Stimulated activated CD8-positive, alpha-beta memory T cell treated with anti-CD3 and anti-CD28 coated beads, Interleukin-4, amount 100 ng/mL, for 24 hours (primary cell): ENCODE measurements around the gene CLDN3.

Experiments used
- DNase-seq: peaks from one replicate; pipeline ENCODE4 v3.0.0-alpha.2; 2020; ENCODE audit warnings: low read depth

The CLDN3 gene

DNA sequence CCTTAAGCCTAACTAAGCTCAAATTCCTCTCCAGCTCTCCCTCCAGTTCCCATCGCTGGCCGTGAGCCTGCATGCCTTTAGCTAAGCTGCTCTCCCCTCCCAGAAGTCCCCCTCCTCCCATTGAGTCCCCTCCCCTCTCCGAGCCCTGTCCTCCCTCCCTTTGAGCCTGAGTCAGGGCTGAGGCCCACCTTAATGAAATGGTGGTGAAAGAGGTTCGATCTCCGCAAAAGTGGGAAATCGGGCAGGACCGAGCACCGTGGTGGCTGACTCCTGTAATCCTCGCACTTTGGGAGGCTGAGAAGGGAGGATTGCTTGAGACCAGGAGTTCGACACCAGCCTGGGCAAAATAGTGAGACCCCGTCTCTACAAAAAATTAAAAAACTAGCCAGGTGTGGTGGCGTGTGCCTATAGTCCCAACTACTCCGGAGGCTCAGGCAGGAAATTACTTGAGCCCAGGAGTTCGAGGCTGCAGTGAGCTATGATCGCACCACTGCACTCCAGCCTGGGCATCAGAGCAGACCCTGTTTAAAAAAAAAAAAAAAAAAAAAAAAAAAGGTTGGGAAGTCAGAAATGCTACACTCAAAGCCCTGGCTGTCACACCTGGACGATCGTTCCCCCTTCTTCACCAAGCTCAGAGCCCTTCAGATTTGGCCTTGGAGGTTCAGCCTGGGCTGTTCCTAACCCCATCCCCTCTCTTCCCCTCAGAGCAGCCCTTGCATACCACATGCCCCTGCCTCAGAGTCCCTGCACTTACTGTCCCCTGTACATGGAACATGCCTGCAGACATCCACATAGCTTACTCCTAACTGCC is 995 bp upstream of the CLDN3 start:
- no peak for DNase-seq

DNA sequence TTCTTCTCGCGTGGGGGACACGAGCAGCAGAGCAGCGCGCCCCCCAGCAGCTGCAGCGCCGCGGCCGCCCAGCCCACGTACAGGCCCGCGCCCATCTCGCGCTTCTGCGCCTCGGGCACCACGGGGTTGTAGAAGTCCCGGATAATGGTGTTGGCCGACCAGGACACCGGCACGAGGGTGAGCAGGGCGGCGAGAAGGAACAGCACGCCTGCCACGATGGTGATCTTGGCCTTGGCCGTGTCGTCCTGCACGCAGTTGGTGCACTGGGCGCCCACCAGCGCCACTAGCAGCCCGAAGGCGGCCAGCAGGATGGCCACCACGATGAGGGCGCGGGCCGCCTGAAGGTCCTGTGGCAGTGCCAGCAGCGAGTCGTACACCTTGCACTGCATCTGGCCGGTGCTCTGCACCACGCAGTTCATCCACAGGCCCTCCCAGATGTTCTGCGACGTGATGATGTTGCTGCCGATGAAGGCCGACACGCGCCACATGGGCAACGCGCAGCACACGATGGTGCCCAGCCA is 529 bp downstream of the CLDN3 start:
- no peak for DNase-seq

DNA sequence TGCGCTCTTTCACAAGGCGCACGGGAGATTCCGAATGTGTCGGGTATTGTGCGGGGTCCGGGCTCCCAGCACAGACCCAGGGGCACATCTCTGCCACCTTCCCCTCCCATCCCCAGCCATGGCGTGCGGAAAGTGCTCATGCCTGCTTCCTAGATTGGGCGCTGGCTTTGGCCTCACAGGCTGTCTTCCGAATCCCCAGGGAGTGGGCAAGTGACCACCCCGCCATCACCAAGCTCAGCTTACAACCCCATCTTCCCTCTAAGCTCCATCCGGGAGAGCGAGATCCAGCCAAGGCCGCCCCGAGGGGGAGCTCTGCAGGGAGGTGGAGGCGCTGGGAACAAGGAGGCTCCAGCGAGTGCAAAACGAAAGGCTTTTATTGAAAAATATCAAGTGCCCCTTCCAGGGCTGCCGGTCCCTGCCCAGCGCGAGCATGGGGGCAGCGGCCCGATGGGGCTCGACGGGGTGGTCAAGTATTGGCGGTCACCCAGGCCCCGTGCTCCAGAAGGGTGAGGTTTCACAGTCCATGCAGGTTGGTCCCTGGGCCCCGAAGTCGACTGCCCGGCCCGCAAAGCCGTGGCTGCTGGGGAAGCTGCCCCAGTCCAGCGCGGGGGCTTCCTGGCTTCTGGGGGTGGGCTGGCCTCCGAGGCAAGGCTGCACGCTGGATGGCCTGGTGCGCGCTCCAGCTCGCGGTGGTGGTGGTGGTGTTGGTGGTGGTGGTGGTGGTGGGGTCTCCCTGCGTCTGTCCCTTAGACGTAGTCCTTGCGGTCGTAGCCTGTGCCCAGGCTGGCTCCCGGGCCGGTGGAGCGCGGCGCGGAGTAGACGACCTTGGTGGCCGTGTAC is 1.2 kb downstream of the CLDN3 start:
- DNase-seq = no peak

DNA sequence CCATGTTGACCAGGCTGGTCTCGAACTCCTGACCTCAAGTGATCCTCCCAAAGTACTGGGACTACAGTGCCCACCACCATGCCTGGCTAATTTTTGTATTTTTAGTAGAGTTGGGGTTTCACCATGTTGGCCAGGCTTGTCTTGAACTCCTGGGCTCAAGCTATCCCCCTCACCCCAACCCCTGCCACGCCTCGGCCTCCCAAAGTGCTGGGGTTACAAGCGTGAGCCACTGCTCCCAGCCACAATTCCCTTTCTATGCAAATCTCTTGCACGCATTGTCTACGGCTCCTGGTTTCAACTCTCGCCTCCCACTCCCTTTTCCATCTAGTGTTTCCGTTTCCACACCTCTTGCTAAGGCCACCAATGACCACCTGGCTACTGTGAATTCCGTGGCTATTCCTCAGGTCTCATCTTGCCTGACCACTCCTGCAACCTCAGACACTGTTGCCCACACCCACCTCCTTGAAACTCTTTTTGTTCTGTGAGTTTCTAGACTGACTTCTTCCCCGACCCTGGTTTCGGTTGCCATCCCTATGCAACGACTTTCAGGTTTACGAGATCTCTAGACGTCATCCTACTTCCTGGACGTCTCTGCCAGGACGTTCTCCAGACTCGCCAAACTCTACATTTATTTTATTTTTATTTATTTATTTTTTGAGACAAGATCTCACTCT is 3.4 kb downstream of the CLDN3 start:
- no peak for DNase-seq

DNA sequence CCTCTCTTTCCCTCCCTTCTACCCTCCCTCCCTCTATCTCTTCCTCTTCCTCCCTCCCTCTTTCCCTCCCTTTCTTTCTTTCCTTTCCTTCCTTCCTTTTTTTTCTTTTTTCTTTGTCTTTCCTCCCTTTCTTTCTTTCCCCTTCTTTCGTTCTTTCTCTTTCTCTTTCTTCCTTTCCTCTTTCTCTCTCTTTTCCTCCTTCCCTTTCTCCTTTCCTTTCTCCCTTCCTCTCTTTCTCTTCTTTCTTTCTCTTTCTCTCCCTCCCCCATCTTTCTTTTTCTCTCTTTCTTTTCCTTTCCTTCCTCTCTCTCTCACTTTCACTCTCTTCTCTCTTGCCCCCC is 7.4 kb downstream of the CLDN3 start:
- no peak for DNase-seq

DNA sequence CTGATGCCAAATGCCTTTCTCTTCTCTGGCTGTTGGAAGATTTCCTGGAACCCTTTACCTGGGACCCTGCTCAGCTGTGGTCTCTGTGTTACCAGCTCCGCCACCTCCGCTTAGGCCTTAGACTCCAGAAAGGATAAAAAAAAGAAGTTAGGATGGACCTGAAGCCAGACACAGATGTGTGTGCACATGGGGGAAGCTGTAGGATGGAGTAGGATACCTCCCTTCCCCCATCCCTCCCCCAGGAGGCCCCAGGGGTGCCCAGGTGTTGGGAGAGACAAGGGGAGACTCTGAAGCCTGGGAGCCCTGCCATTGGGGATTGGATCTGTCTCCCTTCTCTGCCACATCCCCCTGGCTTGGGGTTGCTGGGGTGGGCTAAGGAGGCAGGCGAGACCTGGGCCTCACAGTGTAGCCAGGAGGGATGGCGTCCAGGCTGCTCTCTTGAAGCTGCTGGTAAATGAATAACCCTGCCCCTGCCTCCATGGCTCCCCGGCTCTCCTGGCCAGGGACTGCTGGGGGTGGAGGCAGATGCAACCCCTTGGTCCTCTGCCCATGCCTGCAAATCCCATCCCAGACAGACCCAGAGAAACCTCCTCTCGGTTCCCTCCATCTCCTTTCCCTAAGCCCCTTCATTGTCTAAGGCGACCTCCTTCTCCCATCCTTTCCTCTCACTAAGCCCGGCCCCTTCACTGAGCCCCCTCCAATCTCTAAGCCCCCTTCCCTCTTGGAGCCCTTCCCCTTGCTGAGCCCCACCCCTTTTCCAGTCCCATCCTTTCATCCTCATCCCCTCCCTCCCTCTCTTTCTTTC is 8.0 kb downstream of the CLDN3 start:
- no peak for DNase-seq

DNA sequence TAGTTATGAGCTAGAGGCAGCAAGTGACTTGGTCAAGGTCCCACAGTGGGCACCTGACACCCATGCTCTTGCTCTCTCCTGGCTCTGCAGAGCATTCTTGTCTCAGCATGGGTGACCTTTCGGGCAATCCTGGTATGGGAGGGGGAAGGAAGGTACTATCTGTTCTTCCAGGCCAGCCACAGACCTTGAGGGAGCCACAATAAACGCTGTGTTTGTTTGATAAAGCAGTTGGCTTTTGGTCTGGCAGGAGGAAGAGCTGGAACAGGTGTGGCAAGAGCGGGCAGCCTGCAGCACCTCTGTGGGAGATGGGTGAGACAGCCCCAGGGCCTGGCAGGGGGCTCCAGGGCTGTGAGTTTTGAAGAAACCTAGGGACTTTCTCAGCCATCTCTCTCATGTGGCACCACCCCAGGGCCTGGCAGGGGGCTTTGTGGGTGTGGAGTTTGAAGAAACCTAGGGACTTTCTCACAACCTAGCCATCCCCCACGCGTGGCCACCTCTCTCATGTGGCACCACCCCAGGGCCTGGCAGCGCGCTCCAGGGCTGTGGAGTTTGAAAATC is 11.4 kb downstream of the CLDN3 start:
- no peak for DNase-seq

DNA sequence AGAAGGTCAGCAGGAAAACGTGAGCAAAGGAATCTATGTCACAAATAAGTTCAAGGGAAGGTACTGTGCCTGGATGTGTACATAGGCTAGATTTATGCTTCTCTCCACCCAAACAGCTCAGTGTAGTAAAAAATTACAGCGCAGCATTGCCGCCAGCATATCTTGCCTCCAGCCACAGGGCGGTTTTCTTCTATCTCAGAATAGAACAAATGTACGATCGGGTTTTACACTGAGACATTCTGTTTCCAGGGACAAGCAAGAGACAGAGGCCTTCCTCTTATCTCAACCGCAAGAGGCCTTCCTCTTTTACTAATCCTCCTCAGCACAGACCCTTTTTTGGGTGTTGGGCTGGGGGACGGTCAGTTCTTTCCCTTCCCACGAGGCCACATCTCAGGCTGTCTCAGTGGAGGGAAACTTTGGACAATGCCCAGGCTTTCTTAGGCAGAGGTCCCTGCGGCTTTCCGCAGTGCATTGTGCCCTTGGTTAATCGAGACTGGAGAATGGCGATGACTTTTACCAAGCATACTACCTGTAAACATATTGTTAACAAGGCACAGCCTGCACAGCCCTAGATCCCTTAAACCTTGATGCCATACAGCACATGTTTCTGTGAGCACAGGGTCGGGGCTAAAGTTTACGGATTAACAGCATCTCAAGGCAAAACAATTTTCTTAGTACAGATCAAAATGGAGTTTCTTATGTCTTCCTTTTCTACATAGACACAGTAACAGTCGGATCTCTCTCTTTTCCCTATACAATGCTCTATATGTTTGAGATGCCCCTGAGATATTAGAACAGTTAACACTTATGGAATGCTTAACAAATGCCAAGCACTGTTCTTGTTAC is 19.9 kb downstream of the CLDN3 start:
- no peak for DNase-seq

DNA sequence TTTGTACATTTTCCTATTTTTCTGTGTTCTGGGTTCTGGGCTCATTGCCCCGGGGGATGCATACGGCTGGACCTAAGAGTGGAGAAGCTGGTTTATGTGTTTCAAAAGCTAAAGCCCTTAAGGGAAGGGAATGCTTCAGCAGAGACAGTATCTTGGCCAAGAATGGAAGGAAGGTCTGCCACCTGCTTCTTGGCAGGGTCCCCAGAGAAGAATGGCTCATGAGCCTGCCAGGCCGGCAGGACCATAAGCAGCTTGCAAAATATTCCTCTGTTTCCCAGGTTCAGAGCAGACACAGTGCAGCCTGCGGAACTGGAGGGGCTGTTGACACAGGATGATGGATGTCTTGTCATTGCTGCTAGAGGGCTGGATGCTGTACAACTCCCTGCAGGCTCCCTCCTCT is 23.7 kb downstream of the CLDN3 start:
- no peak for DNase-seq

DNA sequence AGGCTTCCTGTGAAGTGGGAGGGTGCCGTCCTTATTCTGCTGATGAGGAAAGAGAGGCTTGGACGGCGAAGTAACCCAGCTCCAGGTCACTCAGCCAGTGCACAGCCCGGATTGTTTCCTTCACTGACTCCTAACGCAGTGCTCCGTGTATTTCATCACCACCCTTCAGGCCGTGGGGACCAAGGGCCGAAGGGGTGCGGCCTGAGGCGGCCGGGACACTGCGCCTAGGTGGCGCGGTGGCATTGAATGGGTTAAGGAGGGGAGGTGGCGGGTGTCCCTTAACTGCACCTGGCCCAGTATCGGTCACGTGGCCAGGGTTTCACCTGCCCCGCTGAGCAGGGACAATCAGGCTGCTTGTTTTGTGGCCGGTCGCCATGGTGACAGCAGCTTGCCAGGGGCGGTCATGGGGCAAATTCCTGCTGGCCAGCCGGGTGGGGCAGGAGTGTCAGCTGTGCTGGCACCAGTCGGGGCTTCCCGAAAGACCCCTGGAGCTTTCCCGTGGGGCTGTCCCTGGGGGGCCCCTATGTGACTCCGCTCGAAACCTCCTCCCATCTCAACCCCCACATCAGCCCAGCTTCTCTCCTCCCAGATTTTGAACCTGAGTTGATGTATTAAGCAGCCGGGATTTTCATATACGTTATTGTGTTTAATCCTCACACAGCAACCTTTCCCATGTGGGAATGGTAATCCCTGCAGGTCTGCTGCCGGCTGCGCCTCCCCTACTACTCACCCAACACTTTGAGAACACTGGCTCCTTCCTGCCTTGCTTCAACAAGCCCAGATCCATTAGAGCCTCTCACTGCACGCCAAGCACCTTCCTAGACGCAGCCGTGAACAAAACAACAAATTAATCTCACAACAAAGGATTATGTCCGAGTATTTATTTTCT is 27.1 kb downstream of the CLDN3 start:
- no peak for DNase-seq

DNA sequence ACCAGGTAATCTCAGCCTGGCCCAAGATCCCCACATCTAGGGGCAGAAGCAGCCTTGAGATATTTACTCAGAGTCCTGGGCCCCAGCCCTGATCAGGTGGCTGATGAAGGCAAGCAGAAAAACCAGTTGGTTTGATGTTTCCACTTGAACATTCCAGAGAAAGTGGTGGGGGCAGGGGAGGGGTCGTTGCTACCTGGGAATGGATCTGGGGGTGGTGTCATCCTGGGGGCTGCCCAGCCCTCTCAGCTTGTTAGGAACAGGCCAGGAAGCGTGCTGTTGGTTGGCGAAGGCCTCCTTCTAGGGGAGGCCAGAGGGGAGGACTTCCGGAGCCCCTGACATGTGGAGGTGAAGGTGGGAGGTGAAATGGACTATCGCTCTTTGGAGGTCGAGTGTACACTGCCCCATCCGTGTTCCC is 27.7 kb downstream of the CLDN3 start:
- no peak for DNase-seq

DNA sequence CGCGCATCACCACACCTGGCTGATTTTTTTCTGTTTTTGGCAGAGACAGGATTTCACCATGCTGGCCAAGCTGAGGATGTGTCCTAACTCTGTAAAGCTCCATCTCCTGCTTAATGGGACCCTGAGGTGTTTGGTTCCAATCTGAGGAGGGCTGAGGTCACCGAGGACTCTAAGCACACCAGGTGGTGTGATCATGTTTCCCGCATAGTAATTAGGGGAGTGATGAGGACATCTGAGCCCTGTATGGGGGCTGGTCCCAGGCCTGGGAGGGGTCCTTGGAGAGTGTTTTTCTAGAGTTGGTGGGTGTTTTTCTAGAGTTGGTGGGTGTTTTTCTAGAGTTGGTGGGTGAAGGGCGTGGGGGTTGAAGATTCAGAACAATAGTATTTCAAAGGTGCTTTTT is 28.5 kb downstream of the CLDN3 start:
- no peak for DNase-seq

DNA sequence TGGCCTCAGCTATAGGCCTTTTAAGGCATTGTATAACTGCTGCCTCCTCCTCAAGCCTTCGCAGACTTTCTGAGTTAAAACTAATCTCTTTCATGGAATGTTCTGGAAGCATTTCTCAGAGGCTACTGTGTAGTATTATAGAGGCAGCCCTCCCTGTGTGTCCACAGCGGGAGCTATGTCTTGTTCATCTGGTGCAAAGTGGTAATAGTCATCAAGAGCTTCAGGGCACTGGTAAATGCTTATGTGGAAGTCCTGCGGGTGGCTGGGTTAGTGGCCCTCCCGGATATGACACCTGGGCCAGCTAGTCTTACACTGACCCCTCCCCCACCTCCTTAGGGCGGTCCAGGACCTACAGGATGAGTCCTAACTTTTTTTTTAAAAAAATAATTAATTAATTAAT is 29.3 kb downstream of the CLDN3 start:
- DNase-seq = no peak

DNA sequence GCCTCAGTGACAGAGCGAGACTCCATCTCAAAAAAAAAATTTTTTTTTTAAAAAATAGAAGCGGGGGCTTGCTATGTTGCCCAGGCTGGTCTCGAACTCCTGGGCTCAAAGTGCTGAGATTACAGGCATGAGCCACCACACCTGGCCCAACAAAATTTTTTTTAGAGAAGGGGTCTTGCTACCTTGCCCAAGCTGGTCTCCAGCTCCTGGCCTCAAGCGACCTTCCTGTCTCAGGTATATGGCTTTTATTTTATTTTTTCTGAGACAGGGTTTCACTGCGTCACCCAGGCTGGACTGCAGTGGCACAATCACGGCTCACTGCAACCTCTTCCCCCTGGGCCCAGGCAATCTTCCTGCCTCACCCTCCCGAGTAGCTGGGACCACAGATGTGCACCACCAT is 29.9 kb downstream of the CLDN3 start:
- no peak for DNase-seq

DNA sequence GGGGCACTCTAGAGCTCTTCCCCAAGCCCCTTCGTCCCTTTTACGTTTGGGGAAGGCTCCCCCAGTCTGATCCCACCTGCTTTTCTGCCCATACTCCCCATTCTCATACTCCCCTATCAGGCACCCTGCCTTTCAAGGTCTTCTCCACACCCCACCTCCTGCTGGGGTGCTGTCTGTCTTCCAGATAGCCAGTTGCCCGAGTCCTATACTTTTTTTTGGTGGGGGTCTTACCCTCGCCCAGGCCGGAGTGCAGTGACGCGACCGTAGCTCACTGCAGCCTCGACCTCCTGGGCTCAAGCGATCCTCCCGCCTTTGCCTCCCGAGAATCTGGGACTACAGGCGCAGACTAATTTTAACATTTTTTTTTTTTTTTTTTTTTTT is 30.7 kb downstream of the CLDN3 start:
- DNase-seq = no peak

DNA sequence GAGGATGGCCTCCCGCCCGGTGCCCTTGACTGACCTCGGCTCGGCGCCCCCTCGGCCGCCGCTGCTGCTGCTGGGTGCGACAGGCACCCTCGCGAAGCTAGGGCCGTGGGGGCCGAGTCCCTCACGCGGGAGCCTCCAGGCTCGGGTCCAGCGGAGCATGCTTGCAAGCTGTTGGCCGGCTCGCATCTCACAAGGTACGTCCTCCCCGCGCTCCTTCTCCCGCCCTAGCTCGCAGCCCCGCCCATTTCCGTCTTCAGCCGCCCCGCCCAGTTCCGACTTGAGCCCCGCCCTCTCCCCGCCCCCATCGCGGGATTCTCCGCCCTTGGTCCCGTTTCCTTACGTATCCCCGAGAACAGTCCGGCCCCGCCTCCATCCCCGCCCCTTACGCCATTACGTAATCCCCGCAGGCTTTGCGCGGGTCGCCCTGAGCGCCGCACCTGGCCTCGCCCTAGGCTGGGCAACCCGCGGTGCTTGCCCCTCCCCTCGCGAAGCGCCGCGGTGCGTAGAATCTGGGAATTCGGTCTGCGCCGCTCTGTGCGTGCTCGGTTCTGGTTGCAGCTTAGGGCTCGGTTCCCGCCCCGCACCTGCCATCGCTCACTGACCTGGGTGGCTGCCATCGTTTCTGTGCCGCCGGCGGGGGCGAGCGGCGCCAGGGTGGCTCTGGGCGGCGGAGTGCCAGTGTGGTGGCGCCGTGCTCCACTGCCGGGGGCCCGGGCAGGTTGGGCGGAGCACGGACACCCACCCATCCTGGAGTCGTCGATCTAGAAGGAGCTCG is 31.3 kb downstream of the CLDN3 start, which contains the start of gene ABHD11:
Gene ABHD11 (minus strand): TSS at position 191 of the 775 bp plus-strand sequence. CDS start 32 bp downstream, at position 159.
- peak; percentile 97 for DNase-seq

DNA sequence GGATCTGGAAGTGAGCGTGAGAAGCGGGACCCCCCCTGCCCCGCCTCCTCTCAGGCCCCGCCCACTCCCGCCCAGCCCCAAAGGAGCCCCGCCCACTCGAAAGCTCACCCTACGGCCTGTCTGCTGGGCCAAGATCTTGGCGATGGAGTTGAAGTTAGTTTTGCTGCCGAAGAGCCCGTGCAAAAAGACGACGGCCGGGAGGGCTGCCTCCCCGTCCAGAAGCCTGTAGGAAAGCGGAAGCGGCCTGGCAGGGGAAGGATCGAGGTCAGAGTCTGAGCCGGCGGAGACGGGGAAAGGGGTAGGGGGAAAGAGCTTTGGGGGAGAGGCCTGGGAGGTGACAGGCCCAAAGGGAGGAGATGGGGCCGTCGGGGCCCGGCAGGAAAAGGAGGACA is 31.9 kb downstream of the CLDN3 start:
- peak; percentile 52 for DNase-seq

DNA sequence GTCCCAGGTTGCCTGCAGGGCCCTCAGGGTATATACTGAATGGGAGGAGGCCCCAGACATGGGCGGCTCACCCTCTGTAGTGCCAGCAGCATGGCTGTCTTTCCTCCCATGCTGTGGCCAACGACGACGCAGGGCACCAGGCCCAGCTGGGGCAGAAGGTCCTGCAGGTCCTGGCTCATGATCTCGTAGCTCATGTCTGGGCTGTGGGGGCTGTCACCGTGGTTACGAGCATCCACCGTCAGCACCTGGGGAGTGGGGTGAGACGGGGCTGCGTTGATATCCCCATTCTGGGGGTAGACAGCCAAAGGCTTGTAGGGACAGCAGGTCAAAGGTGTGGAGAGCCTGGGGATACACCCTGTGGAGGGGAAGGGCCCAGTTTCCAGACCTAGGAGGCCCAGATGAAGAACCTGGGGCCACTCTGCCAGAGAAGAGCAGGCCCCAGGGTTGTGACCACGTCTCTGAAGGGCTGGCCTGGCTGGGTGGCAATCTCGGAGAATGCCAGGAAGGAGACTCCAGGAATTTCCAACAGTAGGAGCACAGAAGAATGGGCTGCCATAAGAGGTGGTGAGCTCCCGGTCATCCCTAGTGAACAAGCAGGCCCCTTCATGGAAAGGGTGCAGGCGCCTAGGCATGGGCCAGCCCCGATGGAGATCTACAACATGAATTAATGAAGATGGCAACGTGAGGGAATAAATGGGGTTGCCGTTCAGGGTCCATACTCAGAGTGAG is 32.4 kb downstream of the CLDN3 start:
- no peak for DNase-seq
